Activated gamma-delta T cell treated with anti-CD3 and anti-CD28 coated beads, Interleukin-2, amount 50 U/mL, for 16 hours (primary cell): ENCODE measurements around the gene RAB12.
"Not testable (repeated sequence)": the region's sequence is repeated elsewhere in the genome, so short reads cannot be mapped to it uniquely, and the experiment has no call there.

ENCODE experiments used
- DNase-seq: peaks from one replicate; pipeline ENCODE4 v3.0.0-alpha.2; 2020; ENCODE audit warnings: low read depth

RAB12 gene

DNA sequence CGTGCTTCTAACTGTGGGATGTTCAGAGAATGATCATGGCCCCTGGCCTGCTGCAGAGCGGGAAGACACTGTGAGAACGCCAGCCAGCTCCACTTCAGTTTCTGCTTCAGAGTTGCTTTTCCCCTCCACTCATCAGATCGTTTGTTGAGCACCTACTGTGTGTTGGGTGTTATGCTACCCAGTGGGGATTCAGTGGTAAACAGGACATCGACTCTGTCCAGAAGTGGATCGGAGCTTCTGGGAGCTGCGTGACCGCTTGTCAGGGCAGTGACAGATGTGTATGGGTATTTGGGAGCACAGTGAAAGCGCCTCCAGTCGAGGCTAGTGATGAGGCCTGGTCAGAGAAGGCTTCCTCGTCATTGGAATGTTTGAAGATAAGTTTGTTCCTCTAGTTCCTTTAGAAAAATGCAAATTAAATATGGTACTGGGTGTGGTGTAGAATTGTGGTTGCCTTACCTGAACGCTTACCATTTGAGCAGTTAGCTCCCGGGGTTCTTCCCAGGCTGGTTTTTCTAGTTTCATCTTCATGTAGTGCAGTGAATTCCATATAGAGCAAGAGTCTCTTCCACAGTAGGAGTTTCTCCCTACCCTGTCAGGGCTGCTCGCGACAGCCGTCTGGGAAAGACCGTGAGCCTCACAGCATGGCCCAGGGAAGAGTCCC lies 2.8 kb downstream of the RAB12 start:
- DNase-seq: no peak

DNA sequence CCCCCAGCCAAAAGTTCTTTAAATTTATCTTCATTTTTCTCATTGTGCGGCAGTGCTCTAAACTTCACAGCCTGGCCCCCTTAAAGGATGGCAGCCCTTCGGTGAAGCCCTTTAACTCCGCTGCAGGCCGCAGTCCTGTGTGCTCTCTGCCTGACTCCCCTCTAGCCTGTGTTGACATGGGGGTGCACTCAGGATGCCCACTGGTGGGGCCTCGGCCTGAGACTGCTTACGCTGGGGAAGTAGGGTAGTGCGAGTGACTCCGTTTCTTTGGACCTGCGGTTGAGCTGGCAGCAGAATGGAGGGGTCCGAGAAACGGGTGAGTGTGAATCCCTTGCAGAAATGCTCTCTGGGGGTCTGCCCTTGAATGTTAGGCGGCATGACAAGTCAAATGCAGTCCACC lies 5.6 kb downstream of the RAB12 start:
- no peak for DNase-seq

DNA sequence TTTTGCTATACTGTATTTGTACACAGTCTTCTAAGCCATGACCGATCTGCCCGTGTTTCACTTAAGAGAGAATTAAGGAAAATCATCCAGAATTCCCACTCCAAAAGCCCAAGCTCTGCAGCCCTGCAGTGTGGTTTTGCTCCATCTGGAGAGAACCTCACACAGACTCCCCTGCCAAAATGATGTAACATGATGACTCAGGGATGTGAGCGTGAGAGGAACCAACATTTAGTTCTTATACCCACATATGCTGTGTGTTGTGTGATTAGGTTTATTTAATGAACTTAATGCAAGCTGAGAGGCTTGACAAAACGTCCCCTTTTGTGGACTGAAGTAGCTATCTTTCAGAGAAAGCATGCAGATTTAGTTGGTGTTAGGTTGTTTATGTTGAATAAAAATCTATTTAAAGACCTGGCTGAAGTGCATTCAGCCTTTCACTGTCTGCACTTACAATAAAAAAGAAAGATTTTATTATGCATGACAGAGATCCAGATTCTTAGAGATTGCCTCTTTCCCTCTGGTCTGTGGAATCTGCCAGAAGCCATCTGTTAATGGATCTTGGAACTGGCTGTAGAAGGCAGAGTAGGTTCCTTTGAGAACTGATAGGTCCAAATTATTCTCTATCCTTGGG lies 6.3 kb downstream of the RAB12 start:
- DNase-seq: no peak

DNA sequence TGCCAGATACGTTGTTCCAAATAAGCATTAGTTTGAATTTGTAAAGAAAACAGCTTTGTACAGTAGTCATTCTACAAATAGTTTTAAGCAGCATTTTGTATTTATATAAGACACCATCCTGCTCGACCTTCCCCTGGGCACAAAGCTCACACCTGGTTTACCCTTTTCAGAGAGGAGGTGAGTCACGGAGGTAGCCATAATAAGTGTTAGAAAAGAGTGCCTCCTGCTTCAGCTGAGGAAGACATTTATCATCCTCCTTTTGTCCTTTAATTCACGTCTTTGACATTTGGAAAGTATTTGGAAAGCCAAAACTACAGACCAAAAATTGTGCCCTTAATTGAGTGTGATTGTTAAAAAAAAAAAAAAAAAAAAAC lies 6.8 kb downstream of the RAB12 start:
- no peak for DNase-seq

GRCh38 chr18:8617907-8618306 lies 8.7 kb downstream of the RAB12 start:
- no peak for DNase-seq

- DNase-seq: no peak
Observed at GRCh38 chr18:8619041-8619440, 9.8 kb downstream of the RAB12 start.

GRCh38 chr18:8619835-8620577 lies 10.8 kb downstream of the RAB12 start:
- DNase-seq: no peak

DNA sequence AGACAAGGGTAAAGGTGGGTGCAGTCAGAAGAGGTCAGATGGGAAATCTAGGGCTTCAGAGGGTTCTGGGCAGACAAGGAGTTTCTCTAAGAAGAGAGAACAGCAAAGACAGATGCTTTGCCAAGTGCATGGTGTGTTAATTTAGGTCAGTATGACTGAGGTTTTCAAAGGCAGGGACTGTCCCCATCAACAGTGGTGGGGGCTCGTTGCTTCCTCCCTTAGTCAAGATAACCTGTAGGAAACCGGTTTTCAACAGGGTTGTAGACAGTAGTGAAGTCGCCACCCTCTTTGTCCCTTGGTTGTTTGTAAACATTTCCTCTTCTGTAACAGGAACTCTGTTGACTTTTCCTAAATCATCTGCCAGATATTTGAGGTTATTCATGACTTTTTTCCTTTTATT lies 11.6 kb downstream of the RAB12 start:
- DNase-seq: no peak

- DNase-seq: not testable (repeated sequence)
Observed at GRCh38 chr18:8622625-8623024, 13.4 kb downstream of the RAB12 start.

- DNase-seq: no peak
Observed at GRCh38 chr18:8623549-8624106, 14.4 kb downstream of the RAB12 start.

- no peak for DNase-seq
Observed at GRCh38 chr18:8625461-8626092, 16.3 kb downstream of the RAB12 start.

DNA sequence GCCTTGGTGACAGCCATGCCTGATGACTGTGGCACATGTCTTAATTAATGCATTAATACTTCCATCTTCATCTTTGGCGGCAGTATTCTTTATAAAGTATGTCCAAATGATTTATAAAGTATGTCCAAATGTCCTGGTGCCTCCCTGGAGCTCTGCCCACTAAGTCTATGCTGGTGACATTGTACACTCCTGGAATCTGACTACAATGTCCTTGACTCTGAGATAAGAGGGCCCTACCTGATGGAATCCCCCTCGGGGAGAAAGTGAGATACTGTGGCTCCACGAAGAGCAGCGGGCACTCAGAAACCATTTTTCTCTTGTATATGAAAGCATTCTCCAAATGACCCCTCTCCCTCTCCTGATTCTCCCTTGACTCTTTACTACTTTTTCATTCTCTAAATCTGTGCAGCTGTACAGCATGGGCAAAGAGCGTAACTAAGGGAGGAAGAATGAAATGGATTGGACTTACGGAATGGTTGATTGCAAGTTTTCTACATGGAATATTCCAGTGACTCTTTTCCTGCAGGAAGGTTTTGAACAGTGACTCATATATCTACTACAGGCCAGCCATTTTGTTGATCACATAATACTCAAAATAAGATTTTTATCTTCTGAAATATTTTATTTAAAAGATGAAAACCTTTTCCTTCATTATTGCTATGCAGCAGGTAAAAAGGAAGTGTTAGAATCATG lies 17.3 kb downstream of the RAB12 start:
- DNase-seq: no peak

- no peak for DNase-seq
Observed at GRCh38 chr18:8627107-8627472, 17.9 kb downstream of the RAB12 start.

- no peak for DNase-seq
Observed at GRCh38 chr18:8627540-8627939, 18.3 kb downstream of the RAB12 start.

GRCh38 chr18:8629602-8630001 lies 20.4 kb downstream of the RAB12 start:
- DNase-seq: no peak

- no peak for DNase-seq
Observed at GRCh38 chr18:8630546-8630945, 21.3 kb downstream of the RAB12 start.

- DNase-seq: no peak
Observed at GRCh38 chr18:8631265-8631664, 22.0 kb downstream of the RAB12 start.

GRCh38 chr18:8632386-8632785 lies 23.1 kb downstream of the RAB12 start:
- no peak for DNase-seq

DNA sequence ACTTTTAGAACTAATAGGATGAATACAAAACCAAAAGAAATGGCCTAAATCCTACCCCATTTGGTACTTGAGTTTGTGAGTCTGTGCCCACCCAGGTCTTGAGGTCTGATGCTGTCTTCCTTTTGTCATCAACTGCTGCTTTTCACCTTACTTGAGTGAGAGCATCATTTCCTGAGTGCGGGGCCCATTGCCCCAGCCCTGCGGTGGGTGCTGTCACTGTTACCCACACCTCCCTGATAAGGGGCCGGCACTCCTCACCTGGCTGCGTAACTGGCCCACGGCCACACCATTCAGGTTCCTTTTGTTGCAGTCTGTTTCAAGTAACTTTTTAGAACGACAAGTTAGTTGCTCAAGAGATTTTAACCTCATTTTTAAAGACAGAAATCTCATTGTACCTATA lies 25.3 kb downstream of the RAB12 start:
- DNase-seq: no peak

- DNase-seq: no peak
Observed at GRCh38 chr18:8635087-8635486, 25.9 kb downstream of the RAB12 start.

GRCh38 chr18:8639762-8640161 lies 30.5 kb downstream of the RAB12 start:
- no peak for DNase-seq

DNA sequence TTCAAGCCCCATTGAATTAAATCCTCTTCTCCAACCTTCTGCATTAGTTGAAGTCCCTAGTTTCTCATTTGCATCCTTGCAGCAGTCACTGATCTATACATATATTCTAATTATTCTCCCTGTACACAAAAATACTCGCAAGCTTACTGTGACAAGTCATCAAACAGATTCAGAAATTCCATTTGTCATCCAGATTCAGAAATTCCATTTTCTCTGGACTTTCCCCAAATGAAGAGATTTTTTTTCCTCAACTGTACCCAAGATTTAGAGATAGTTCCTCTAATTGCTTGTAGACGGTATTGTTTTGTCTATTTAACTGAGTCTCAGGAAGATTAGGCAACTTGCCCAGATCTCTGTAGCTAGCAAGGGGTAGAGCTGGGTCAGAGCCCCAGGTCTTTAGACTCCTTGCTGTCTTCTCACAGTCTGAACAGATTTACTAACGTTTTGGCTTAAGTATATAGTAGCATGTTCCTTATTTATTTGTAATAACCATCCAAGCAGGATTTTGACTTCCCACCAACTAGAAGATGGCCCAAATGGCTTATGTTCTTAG lies 34.2 kb downstream of the RAB12 start:
- no peak for DNase-seq
